GM18519 (cell line): Measurements from ENCODE around the gene PARVA.
"Not testable (repeated sequence)": the region's sequence is repeated elsewhere in the genome, so short reads cannot be mapped to it uniquely, and the experiment has no call there.

ENCODE experiments used
- ATAC-seq: cut with Tn5 transposase; IDR thresholded peaks from one replicate; pipeline ENCODE4 v1.9.1; 2021; ENCODE audit warnings: mild to moderate bottlenecking, moderate library complexity; ENCODE audit not compliant: unreplicated experiment, low FRiP score

PARVA gene

DNA sequence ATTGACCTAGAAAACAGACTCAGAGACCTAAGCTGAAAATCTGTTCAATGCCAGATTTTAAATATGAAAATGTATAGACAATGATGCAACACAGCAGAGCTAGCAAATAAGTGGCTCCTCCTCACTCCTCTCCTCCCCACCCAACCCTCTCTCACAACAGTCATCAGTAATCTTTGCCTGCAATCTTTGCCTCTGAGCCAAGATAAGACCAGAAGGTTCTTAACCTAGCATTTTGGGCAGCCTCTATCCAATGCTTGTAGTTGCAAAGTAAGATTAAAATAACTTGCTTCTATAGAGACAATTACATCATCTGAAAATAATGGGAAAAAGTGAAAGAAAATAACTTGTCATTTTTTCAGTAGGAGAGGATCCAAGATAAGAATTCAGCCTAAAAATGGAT, 117.3 kb downstream of the PARVA start:
- no peak for ATAC-seq

DNA sequence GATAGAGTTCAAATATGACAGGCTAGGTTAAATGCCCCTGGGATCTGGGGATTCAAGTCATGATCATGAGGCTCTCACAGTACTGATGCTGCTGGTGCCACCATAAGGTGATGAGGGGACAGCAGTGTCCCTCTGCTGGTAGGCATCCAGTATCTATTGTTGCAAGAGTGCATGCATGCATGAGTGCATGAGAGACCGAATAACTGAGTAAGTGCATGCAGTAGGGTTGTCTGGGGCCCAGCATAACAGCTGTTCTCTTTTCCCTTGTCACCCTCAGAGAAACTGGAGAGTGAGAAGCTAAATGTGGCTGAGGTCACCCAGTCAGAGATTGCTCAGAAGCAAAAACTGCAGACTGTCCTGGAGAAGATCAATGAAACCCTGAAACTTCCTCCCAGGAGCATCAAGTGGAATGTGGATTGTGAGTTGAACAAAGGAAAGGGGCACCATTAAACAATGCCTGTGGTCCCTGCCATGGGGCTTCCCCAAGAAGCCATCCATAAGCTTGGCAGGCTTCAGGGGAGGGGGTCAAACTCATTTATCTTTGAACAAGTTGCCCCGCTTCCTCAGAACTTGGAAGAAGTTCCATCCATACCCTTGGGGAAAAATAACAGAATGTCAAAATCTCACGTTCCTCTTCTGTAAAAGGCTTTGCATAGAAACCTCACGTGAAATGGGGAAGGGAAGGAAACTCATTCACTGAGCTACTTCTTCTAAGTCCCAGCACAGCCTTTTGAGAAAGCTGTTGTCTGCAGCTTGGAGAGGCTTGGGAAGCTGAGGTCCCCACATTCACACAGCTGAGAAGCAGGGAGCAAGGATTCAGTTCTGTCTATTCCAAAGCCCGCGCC, 119.0 kb downstream of the PARVA start:
- ATAC-seq = no peak

DNA sequence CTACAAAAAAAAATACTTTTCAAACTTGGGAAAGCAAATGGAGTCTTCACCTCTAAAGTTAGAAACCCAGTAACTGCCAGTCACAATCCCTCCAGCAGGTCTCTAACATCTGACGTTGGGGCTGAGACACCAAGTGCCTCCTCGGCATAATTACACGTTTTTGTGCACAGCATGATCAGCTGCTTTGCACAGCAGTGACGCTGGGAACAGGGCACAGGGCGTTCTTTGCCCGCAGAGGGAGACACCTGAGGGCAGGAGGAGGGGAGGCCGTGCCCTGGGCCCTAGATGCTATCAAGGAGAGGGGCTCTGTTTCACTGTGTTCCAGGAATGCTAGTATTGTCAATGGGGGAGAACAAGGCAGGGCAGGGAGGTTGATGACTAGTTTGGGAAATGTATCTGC, 120.1 kb downstream of the PARVA start:
- ATAC-seq = no peak

DNA sequence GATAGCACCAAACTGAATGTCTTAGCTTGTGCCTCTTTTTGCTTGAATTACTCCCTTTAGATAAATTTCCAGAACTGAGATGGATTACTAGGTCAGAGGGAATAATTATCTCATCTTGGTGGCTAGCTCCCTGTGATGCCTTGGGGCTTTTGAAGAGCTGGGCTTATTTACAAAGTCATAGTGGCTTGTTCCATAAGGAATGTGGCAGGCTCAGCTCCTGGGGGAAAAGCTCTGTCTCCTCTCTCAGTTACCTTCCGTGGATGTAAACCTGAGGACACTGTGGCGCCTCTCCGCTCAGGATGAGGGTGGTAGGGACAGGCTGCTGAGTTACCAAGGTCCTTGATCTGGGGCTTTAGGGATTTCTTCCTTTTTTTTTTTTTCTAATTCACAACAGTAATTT, 121.7 kb downstream of the PARVA start:
- no peak for ATAC-seq

DNA sequence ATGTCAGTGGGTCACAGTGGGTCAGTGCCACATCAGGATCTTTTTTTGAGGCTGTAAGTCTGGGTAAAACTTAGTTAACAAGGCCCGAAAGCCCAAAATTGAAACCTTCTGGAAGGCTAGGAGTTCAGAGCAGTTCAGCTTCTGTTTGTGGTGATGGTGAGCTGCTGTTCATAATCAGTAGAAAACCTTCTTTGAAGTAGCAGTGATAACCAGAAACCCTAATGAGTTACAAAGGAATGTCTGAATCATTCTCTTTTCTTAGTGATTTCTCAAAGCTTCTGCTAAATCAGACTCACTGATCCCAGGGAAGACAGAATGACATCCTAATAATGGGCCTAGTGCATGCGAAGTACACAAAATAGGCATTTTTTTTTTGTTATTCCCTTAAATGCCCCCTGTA, 124.7 kb downstream of the PARVA start:
- ATAC-seq = no peak

DNA sequence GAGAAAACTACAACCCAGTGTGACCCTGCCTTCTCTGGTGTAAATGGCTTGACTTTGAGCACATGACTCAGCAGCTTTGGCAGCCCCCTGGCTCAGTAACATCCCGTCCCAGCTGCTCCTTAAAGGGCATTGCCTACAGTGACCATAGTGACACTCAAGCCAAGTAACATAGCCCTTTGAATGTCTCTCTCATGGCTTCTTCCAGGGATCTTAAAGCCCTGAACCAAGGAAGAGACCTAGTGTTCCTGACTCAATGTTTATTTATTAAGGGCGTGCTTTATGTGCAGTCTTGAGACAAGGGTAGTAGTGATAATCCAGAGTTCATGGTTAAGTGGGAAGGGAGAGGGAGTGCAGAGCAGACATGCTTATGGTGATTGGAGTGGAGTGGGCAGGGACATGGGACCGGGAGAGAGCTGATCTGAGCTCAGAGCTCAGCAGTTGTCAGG, 125.7 kb downstream of the PARVA start:
- no peak for ATAC-seq

DNA sequence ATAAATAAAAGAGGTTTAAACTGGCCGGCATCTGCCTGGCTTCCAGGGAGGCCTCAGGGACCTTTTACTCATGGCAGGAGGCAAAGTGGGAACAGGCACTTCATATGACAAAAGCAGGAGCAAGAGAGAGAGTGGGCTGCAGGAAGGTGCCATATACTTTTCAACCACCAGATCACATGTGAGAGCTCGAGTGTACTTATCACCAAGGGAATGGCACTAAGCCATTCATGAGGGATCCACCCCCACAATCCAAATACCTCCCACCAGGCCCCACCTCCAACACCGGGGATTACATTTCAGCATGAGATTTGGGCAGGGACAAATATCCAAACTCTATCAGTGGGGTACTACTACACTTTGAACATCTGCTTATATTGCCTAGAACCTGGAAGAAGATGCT, 126.5 kb downstream of the PARVA start:
- no peak for ATAC-seq

DNA sequence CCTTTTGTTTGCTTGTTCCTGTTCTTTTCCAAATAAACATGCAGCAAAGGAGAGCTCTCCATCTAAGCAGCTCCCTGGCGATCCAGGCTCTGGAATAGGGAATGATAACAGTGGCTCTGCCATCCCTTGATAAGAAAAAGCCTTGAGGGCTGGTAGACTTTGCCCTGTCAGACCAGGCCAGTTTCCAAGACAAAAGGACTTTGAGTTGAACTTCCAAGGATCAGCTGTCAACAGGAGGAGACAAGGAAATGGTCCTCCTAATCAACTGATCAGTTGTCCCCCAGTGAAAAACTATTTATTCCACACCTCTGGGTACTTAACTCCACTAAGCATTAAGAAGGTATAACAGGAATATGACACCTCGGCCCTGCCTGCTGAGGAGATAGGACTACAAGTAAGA, 127.8 kb downstream of the PARVA start:
- ATAC-seq = no peak

DNA sequence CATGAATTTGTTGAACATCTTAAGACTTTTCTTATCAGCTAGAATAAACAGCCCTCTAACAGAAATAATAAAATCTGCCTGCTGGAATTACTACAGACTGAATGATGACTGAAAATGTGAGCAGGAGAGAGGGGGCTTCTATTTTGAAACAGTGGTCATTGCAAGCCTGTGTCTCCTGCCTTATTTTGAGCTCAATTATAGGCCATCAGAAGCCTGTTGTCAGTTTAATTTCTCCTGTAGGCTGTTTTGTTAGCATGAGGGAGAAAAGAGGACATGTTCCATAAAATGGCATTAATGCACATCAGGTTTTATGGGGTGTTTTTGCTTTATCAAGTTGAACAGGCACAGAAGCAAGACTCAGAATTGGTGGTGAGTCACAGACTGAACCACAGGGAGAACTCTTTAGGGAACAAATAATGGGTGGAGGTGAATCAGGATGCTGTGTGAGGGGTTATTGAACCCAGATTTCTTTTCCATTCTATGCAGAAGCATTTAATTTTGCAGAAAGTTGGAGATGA, 129.1 kb downstream of the PARVA start:
- no peak for ATAC-seq

DNA sequence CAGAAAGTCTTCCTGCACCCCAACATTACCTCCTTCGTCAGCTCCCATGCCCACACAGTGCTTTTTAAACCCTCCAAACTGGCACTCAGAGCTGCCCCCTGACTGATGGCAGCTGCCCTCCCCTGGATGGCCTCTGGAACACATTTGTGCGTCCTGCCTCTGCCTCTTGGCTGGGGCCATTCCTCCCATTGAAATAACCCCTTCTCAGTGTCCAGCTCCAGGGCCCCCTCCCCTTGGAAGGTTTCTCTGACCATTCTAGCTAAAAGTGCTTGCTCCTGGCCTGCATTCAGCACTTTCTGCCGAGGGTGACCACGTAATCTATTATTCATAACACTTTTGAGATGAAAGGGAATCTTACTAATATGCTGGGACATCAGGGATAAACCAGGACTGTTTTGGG, 130.0 kb downstream of the PARVA start:
- ATAC-seq = no peak

DNA sequence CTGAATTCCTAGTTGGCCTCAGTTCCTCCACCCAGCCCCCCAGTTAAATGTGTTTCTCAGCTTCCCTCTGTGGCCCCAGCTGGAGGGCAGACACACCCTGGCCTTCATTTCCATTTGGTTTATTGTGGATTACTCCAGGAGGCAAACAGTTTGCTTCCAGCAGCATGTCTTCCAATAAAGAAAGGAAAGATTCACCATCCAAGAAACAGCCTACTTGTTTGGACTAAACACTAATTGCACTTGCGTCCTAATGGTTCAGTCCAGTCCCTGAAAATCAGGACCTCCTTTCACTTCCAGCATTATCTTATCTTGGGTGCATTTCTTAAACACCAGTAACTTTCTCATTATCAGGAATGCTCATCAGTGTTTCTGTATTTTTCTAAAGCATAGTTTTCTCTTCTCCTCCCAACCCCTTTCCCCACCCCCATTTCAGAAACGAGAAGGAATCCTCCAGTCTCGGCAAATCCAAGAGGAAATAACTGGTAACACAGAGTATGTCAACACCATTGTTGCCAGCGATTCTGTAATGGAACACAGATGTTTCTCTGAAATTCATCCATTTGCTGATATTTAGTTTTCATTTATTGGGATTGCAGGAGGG, 130.9 kb downstream of the PARVA start:
- no peak for ATAC-seq

DNA sequence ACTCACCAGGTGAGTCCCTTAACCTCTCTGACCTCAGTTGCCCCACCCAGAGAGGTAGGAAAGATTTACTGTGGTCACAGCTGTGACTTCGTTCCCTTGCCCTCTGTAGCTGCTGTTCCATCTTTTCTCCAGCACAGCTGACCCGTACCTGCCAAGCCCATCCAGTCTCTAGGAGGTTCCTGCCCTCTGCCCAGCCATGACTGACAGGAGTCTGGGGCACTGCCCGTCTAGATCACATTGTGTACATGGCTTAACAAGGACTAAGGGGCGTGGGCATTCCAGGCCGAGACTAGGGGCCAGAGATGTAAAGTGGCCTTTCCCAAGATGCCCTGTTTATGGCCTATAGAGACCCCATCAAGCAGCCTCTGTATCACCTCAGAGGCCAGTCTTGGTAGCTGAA, 132.0 kb downstream of the PARVA start:
- no peak for ATAC-seq

DNA sequence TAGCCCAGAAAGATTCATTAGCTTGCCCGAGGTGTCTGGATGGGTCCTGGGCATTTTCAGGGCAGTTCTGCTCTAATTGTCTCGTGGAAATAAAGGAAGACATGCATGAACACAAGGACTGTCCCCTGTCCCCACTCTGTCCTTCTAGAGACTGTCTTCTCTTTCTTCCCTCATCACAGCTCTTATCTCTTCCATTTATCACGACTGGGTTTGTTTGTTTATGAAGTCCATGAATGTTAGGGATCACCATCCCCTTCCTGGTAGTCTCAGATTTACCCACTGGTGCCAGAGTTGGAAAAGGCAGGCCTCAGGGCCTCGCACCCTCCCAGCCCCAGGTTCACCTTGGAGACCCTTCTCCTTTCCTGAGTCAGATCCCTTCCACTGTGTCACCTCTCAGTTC, 134.8 kb downstream of the PARVA start:
- ATAC-seq = no peak

DNA sequence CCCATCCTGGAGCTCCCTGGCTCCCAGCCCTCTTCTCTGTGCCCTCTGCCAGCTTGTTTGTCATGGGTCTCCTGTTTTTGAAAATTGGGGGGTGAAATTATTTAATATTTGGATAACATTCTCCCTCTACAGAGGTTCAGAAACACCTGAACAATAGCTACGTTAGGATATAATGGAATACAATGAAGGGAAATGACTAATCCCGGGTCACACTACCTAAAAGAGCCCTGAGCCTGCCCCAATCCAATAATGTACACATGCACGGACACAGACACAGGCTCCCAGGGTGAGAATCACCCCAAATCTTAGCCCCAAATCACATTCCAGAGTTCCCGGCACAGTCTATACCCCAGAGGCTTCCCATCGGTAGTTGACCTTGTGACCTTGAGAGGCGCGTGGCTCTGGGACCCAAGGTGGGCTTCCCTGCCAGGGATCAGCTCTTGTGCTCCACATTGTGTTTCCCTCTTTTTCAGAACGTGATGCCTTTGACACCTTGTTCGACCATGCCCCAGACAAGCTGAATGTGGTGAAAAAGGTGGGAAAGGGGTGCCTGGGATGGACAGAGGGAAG, 135.5 kb downstream of the PARVA start:
- no peak for ATAC-seq

DNA sequence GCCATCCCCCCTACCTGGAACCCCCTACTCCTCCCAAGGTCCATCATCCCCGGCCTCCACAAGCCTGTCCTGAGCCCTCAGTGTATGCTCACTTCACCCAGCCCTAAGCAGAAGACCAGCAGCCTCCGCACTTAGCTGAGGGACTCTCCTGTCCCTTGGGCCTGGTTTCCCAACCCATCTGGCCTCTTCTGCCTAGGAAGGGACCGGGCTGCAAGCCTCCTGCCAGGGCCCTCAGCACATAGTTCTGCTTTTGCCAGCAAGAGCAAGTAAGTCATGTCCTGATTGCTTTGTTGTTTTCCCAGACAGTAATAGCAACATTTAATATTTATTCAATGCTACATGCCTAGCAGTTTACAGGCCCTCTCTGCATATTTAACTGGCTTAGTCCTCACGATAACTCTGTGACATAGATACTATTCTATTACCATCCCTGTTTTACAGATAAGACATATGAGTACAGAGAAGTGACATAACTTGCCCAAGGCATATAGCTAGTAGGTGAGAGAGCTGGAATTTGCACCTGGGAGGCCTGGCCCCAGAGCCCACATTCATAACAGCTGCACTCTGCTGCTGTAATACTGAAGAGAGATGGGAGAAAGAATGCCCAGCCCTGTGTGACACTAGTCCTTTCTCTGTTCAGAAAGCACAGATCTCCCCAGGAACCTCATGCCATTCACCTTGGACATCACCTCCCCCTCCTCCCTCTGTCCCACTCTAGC, 139.2 kb downstream of the PARVA start:
- ATAC-seq = no peak

DNA sequence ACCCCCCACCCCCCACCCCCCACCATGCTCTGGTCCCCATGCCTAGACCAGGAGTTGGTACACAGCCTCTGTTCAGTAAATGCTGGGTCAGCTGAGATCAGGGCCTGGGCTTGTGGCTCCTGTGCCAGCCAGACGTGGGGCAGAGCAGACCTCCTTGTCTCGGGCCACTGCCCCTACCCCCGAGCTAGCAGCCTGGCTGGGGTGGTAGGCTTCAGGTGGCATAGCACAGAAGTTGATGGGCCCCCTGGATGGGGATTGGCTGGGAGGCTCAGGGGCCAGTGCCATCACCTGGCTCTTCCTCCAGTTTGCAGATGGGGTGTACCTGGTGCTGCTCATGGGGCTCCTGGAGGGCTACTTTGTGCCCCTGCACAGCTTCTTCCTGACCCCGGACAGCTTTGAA, 139.9 kb downstream of the PARVA start:
- no peak for ATAC-seq

DNA sequence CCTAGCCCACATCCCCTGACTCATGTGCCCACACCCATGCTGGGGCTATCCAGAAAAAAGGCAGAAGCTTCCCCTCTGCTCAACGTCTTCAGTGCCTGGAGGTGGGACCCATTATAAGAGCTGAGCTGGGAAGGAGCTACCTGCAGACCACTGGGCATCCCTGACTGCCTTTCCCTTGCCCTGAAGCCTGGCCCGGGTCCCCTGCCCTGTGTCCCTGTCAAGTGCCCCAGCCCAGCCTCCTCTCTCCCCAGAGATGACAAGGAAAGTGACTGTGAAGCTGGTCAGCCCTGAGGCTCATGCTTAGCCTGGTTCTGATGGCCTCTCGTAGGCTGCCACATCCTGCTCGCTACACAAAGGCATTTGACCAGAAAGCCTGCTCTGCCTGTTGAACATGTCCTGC, 140.4 kb downstream of the PARVA start:
- no peak for ATAC-seq

DNA sequence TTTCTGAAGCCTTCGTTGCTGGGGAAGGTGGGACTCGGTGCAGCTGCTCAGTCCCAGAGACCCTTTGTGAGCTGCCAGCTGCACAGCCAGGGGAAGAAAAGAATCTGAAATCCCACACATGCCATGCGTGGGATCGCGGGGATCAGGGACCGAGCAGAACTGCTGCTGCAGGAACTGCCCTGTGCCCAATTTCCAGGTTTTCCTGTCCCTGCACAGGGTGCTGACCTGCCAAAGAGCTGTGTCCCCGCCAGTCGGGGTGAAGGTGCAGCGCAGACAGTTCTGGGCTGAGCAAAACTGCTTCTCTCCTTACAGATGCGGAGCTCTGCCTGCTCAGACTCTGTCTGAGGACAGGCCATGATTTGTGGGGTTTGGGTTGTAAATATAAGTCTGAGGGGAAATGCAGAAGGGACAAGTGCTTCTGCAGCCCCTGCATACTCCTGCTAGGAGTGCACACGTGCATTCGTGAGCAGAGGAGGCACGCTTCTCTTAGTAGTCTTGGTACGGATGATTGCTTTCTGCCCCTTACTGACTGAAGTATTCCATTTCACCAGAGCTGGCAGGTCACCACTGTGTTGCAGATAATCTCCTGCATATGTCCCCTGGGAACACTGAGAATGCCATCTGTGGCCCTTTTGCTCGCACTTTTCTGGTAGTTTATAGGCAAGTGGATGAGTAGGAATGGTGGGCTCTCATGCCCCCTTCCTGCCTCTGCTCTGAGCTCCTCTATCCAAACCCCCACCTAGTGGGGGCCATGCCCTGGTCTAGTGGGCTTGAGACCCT, 141.4 kb downstream of the PARVA start:
- ATAC-seq = no peak

DNA sequence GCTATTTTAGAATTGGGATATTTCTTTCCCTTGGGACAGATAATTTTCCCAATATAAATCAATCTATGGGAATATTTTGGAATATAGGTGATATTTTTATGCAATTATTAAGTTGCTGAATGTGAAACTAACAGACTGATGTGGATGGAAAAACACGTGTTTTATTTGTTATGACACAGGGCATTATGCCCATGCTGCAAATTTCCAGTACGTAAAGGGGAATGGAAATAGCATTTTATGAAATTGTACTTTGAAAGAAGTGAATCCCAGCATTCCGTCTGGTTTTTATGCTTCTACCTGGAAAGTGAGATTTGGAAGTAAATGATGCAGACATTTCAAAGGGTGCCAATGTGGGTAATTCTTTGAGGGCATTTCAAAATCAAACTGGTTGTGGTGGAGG, 142.7 kb downstream of the PARVA start:
- ATAC-seq = no peak

DNA sequence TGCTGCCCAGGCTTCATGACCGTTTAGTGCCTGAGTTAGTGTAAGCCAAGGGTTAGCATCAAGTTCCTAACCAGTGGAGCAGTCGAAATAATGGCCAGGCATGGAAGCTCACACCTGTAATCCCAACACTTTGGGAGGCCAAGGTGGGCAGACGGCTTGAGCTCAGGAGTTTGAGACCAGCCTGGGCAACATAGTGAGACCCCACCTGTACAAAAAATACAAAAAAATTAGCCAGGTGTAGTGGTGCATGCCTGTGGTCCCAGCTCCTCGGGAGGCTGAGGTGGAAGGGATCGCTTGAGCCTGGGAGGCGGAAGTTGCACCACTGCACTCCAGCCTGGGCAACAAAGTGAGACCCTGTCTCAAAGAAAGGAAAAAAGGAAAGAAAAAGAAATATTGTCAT, 143.2 kb downstream of the PARVA start:
- ATAC-seq = not testable (repeated sequence)
